Body of pancreas (tissue), 4 donors: ENCODE results near the gene SLC43A1.

Experiments
- CTCF ChIP-seq, 7 experiments: fragments of 450-650 bp in 4 of 7; fragments of 200-600 bp in 3 of 7; sonication (generic) in 3 of 7; IDR thresholded peaks; one replicate each; pipeline ENCODE4 v1.5.1; 2016 to 2019; ENCODE audit warnings: antibody characterized with exemption in 7 of 7
- POLR2A ChIP-seq, 3 donors: fragments of 450-650 bp; IDR thresholded peaks; one replicate each; pipeline ENCODE4 v1.6.1; 2016; ENCODE audit warnings: antibody characterized with exemption in 3 of 3, mild to moderate bottlenecking in 2 of 3

- TF ChIP-seq CTCF (IDR thresholded peaks at IDR 0.05) (no peak), POLR2A (IDR thresholded peaks at IDR 0.05) (no peak)
Measured at GRCh38 chr11:57484141-57484710, 31.3 kb downstream of the SLC43A1 start.
